Lower lobe of right lung (tissue), 2 donors: ENCODE data around the gene KRTAP19-1. TPM values are rescaled to one million over a fixed set of nuclear protein-coding genes. Genes with fewer than 3 reads are reported as not detected.
A peak's percentile ranks its signal among the peaks of the same experiment; 100 is the strongest.
"Not testable (repeated sequence)": the region's sequence is repeated elsewhere in the genome, so short reads cannot be mapped to it uniquely, and the experiment has no call there.

Experiments
- ATAC-seq, 2 donors: fragments of 200-7000 bp; cut with Tn5 transposase; one replicate each; pipeline ENCODE4 v1.9.1; 2020 to 2022; ENCODE audit warnings: mild to moderate bottlenecking in 2 of 2, moderate library complexity in 2 of 2
- DNase-seq: peaks from one replicate; pipeline ENCODE4 v3.0.0-alpha.2; 2020
- H3K27ac ChIP-seq: fragments of 200-600 bp; one replicate; pipeline ENCODE4 v1.8.0; 2022
- H3K27me3 ChIP-seq: fragments of 200-600 bp; one replicate; pipeline ENCODE4 v1.8.0; 2022; ENCODE audit warnings: low read depth
- H3K36me3 ChIP-seq: fragments of 200-600 bp; one replicate; pipeline ENCODE4 v1.8.0; 2022; ENCODE audit warnings: mild to moderate bottlenecking
- H3K4me1 ChIP-seq: fragments of 200-600 bp; one replicate; pipeline ENCODE4 v1.8.0; 2022
- H3K4me3 ChIP-seq: fragments of 200-600 bp; one replicate; pipeline ENCODE4 v1.8.0; 2022; ENCODE audit warnings: mild to moderate bottlenecking
- H3K9me3 ChIP-seq: fragments of 200-600 bp; one replicate; pipeline ENCODE4 v1.8.0; 2022
- CTCF ChIP-seq: fragments of 200-600 bp; IDR thresholded peaks from one replicate; pipeline ENCODE4 v1.8.0; 2022; ENCODE audit warnings: antibody characterized with exemption, mild to moderate bottlenecking
- intact Hi-C: fragments of 100-400 bp; cut with DNase I; formaldehyde crosslinking; loops from one replicate; pipeline ENCODE4 v1.11.0; 2022
- long read RNA-seq: library from polyadenylated mRNA; unstranded; transcript quantifications from one replicate; pipeline ENCODE4 v2.0.0, GENCODE V29; 2021
- total RNA-seq: library from RNA; stranded (reverse); fragmentation: NEBNext Ultra II Directional; extraction: Animal tissue kit (Norgen Biotek cat#: 25700); gene quantifications from one replicate; pipeline ENCODE4 v1.2.1, GENCODE V29; 2021
- donor health status: DM: no; HTN: yes; CAD: no; lungs with severe emphysema.

KRTAP19-1 gene
- total RNA-seq = not detected
- long read RNA-seq = 0 reads

DNA sequence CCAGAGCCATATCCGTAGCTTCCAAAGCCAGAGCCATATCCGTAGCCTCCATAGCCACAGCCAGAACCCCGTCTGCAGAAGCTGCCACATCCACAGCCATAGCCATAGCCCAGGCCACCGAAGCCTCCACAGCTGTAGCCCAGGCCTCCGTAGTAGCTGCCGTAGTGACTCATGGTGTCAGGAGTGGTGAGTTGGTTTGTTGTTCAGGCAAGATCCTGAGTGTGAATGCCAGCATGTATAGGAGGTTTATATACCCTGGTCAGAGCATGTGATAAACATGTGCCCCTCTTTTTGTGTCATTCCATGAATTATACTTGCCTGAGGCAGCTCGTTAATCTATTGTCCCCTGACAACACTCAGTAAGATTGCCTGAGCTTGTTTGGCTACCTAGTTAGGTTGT, at the start of gene KRTAP19-1:
TSS of gene KRTAP19-1 (minus strand) at position 223 of the 400 bp plus-strand sequence. CDS start at position 173, 50 bp downstream.
- no peak for TF ChIP-seq CTCF
- no peak for ATAC-seq
- intact Hi-C loops = no loop called here
- Histone ChIP-seq H3K9me3 (no peaks in the 10 kb centered on the region), H3K27me3 (no peaks in the 10 kb centered on the region), H3K4me3 (no peak within 1 kb of the TSS), H3K4me1 (no peaks in the 10 kb centered on the region), H3K27ac (no peak within 1 kb of the TSS), H3K36me3 (no peaks in the 10 kb centered on the region)
- no peak for DNase-seq

DNA sequence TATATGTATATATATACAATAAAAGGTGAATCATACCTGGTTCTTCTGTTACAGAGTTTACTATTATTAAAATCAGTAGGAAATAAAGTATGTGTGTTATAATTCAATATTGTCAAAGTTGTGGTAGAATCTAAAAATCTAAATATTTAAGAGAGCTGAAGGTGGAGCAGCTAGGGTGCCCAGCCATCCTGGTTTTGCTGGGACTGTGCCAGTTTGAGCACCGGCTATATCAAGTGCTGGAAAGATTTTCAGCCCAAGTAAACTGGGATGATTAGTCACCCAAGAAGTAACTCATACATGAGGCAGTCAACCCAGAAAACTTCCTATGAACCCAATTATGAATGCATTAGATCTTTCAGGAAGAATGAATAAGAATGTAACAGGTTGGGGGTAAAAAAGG, 38.7 kb upstream of the KRTAP19-1 start:
- intact Hi-C loops = no loop called here
- no peak for ATAC-seq
- Histone ChIP-seq H3K4me3 (no peak overlapping the region), H3K9me3 (no peaks in the 10 kb centered on the region), H3K27ac (no peak overlapping the region), H3K36me3 (no peaks in the 10 kb centered on the region), H3K27me3 (no peaks in the 10 kb centered on the region), H3K4me1 (no peaks in the 10 kb centered on the region)
- DNase-seq = no peak
- TF ChIP-seq CTCF = no peak

GRCh38 chr21:30515681-30516080, 35.5 kb upstream of the KRTAP19-1 start:
- H3K4me1 ChIP-seq = no peaks in the 10 kb centered on the region
- H3K4me3 ChIP-seq = no peak overlapping the region
- H3K27ac ChIP-seq = no peak overlapping the region
- no peaks in the 10 kb centered on the region for H3K36me3 ChIP-seq
- DNase-seq = no peak
- intact Hi-C loops = no loop called here
- no peaks in the 10 kb centered on the region for H3K9me3 ChIP-seq
- ATAC-seq = no peak
- TF ChIP-seq CTCF = no peak
- no peaks in the 10 kb centered on the region for H3K27me3 ChIP-seq

- DNase-seq, intact Hi-C loops: not testable (repeated sequence)
Measured at GRCh38 chr21:30505621-30506205, 25.5 kb upstream of the KRTAP19-1 start.

GRCh38 chr21:30502041-30502440, 21.9 kb upstream of the KRTAP19-1 start, which contains the start of gene KRTAP19-5:
KRTAP19-5 (minus strand) TSS chr21:30502141; CDS start chr21:30502090, 51 bp downstream.
- no peaks in the 10 kb centered on the region for H3K27me3 ChIP-seq
- no peaks in the 10 kb centered on the region for H3K4me1 ChIP-seq
- no peaks in the 10 kb centered on the region for H3K9me3 ChIP-seq
- no peak within 1 kb of the TSS for H3K27ac ChIP-seq
- no peak for TF ChIP-seq CTCF
- H3K4me3 ChIP-seq = no peak within 1 kb of the TSS
- ATAC-seq = no peak
- H3K36me3 ChIP-seq = no peaks in the 10 kb centered on the region
- intact Hi-C loops = no loop called here
- no peak for DNase-seq

More at GRCh38 chr21:30505621-30506205, 25.5 kb upstream of the KRTAP19-1 start:
- H3K4me3 ChIP-seq, H3K36me3 ChIP-seq, H3K4me1 ChIP-seq, H3K27ac ChIP-seq, H3K9me3 ChIP-seq, H3K27me3 ChIP-seq: not testable (repeated sequence)
- TF ChIP-seq CTCF = peak; percentile 36
- peak in 1 of 2 donors; percentile 34 for ATAC-seq
